ENCODE data around the gene OR2T2. TPM values are rescaled to one million over a fixed set of nuclear protein-coding genes. Genes with fewer than 3 reads are reported as not detected.
A peak's percentile ranks its signal among the peaks of the same experiment; 100 is the strongest.
"Not testable (repeated sequence)": the region's sequence is repeated elsewhere in the genome, so short reads cannot be mapped to it uniquely, and the experiment has no call there.

OR2T2 gene
- total and polyA plus RNA-seq, 7 experiments from 2014 or later: 0.44 TPM; not detected in 6

DNA sequence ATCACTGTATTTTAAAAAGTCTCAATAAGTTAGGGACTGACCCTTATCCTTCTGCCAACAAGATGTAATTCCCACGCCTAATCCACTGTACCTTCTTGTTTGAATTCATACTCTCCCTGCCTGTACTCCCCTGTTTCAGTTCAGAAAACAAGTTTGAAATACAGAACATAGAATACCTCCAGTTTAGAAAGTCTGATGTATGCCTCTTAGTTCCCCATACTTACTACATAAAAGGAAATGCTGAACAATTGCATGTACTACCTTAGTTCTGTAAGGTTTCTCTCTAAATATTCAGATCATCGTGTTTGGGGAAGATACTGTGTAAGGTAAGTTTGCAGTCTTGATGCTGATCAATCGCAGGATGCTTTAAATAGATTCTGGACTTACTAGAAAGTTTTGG lies 9.1 kb upstream of the OR2T2 start:
- intact Hi-C loops (cut with micrococcal nuclease); H3K4me3 ChIP-seq (ENCODE audit: low read length); H3K9me3 ChIP-seq (ENCODE audit: control insufficient read depth in 2 of 3, low read length in 3 of 3); H3K4me3 Mint-ChIP-seq; H3K4me1 Mint-ChIP-seq; H3K9me3 Mint-ChIP-seq; H3K27ac ChIP-seq (ENCODE audit: low read depth, low read length); POLR2A ChIA-PET; ATAC-seq; H3K27me3 ChIP-seq (ENCODE audit: control insufficient read depth in 2 of 2, insufficient read depth in 2 of 2, low read length in 2 of 2); DNase-seq; H3K4me1 ChIP-seq (ENCODE audit: control insufficient read depth in 2 of 2, insufficient read depth in 2 of 2, low read length in 2 of 2); H3K36me3 Mint-ChIP-seq; H3K36me3 ChIP-seq (ENCODE audit: control insufficient read depth in 2 of 3, insufficient read depth in 3 of 3, low read length in 3 of 3); H3K27ac Mint-ChIP-seq; H3K27me3 Mint-ChIP-seq; CTCF ChIA-PET: not testable (repeated sequence)

DNA sequence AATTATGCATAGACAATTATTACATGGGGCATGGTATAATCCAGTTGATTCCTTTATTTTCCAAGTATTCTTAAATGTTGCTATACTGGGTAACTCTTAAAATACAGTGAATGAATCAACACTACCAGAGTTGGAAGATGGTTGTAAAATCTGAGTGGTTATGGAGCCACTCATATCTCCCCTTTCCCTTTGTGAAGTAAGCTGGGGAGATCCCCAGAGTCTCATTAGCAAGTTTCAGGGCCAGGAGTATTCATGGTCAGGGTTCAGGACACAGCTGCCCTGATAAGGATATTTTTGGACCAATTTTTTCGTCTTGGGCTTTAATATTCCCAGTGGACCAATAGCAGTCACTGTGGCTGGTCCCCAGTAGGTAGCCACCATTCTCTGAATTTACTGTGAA lies 6.8 kb upstream of the OR2T2 start:
- H3K9me3 ChIP-seq (ENCODE audit: control insufficient read depth in 2 of 3, low read length in 3 of 3); H3K27me3 ChIP-seq (ENCODE audit: control insufficient read depth in 2 of 2, insufficient read depth in 2 of 2, low read length in 2 of 2); POLR2A ChIA-PET; ATAC-seq; DNase-seq; H3K36me3 Mint-ChIP-seq; H3K27ac Mint-ChIP-seq; H3K4me1 Mint-ChIP-seq; H3K27me3 Mint-ChIP-seq; H3K9me3 Mint-ChIP-seq; H3K36me3 ChIP-seq (ENCODE audit: control insufficient read depth in 2 of 3, insufficient read depth in 3 of 3, low read length in 3 of 3); intact Hi-C loops (cut with micrococcal nuclease); H3K4me3 Mint-ChIP-seq; H3K27ac ChIP-seq (ENCODE audit: low read depth, low read length); CTCF ChIA-PET; H3K4me1 ChIP-seq (ENCODE audit: control insufficient read depth in 2 of 2, insufficient read depth in 2 of 2, low read length in 2 of 2); H3K4me3 ChIP-seq (ENCODE audit: low read length): not testable (repeated sequence)

DNA sequence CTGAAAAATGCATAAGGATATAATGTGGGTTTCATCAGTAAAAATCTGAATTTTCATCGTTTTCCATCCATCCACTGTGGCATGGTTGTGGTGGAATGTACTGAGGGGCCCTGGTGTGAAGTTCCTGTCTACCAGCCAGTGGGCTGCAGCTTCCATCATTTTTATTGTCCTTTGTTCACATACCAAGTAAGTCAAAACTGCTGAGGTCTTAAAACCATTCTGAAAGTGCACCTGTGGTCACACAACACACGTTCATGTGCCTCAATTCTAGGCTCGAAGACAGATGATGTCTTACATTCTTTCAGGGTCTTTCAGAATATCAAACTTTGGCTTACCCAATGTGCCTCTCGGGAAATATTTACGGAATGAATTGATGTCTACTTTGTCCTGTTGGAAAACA lies 6.2 kb upstream of the OR2T2 start:
- H3K36me3 ChIP-seq (ENCODE audit: control insufficient read depth in 2 of 3, insufficient read depth in 3 of 3, low read length in 3 of 3); POLR2A ChIA-PET; H3K4me3 ChIP-seq (ENCODE audit: low read length); H3K4me3 Mint-ChIP-seq; H3K4me1 ChIP-seq (ENCODE audit: control insufficient read depth in 2 of 2, insufficient read depth in 2 of 2, low read length in 2 of 2); H3K27me3 ChIP-seq (ENCODE audit: control insufficient read depth in 2 of 2, insufficient read depth in 2 of 2, low read length in 2 of 2); intact Hi-C loops (cut with micrococcal nuclease); DNase-seq; H3K27ac ChIP-seq (ENCODE audit: low read depth, low read length); CTCF ChIA-PET; H3K36me3 Mint-ChIP-seq; H3K27me3 Mint-ChIP-seq; H3K9me3 ChIP-seq (ENCODE audit: control insufficient read depth in 2 of 3, low read length in 3 of 3); ATAC-seq; H3K9me3 Mint-ChIP-seq; H3K27ac Mint-ChIP-seq; H3K4me1 Mint-ChIP-seq: not testable (repeated sequence)

DNA sequence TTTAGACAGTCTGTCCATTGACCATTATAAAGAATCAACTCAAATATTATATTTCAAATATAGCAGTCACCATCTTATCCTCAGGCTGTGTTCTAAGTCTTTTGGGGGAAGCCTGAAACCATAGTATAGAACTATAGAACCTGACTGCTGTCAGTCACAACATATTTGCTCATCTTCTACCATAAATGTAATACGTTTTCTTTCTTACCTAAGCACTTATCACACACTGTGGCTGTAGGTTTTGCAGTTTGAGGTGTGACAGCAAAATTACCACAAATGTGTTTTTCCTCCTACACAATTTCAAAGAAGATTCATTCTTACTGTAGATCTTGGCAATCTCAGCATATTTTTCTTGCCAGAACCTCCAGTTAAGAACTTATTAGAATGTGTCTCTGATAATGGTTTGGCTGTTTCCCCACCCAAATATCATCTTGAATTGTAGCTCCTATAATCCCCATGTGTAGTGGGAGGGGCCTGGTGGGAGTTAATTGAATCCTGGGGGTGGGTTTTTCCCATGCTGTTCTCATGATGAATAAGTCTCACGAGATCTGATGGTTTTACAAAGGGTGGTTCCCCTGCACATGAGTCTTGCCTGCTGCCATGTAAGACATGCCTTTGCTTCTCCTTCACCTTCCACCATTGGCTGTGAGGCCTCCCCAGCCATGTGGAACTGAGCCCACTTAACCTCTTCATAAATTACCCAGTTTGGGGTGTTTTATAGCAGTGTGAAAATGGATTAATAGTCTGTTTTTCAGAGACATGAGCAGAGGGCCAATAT lies 2.7 kb upstream of the OR2T2 start:
- H3K27ac Mint-ChIP-seq; H3K4me3 ChIP-seq (ENCODE audit: low read length); H3K27me3 ChIP-seq (ENCODE audit: control insufficient read depth in 2 of 2, insufficient read depth in 2 of 2, low read length in 2 of 2); H3K36me3 Mint-ChIP-seq; H3K4me1 Mint-ChIP-seq; H3K4me1 ChIP-seq (ENCODE audit: control insufficient read depth in 2 of 2, insufficient read depth in 2 of 2, low read length in 2 of 2); H3K27ac ChIP-seq (ENCODE audit: low read depth, low read length); H3K36me3 ChIP-seq (ENCODE audit: control insufficient read depth in 2 of 3, insufficient read depth in 3 of 3, low read length in 3 of 3); CTCF ChIA-PET; H3K4me3 Mint-ChIP-seq; DNase-seq; H3K9me3 Mint-ChIP-seq; ATAC-seq; H3K27me3 Mint-ChIP-seq; H3K9me3 ChIP-seq (ENCODE audit: control insufficient read depth in 2 of 3, low read length in 3 of 3); POLR2A ChIA-PET: not testable (repeated sequence)
- intact Hi-C loops (cut with micrococcal nuclease): loop anchor here in 1 of 2 donors (5.0 kb wide), 1 partner anchor 205 kb away; the partner anchor contains the start of gene OR2T35

DNA sequence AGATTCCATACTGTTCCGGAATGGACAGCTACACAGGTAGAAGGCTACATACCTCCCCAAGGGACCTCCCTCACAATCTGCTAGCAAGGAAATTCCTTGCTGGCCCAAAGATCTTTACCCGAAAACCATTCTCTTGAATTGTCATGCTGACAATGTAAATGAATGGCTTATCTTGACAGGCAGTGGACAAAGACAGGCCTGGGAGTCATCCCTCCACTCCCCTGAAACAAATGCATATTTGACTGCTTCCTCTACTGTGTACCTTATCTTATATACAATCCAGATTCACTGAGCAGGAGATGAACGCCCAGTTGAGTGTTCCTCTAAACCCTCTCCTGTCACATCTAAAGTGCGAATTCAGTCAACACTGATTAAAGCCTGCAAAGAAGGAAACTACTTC lies 834 bp upstream of the OR2T2 start:
- H3K4me3 Mint-ChIP-seq; H3K9me3 ChIP-seq (ENCODE audit: control insufficient read depth in 2 of 3, low read length in 3 of 3); H3K36me3 ChIP-seq (ENCODE audit: control insufficient read depth in 2 of 3, insufficient read depth in 3 of 3, low read length in 3 of 3); H3K27me3 Mint-ChIP-seq; H3K4me1 ChIP-seq (ENCODE audit: control insufficient read depth in 2 of 2, insufficient read depth in 2 of 2, low read length in 2 of 2); H3K4me1 Mint-ChIP-seq; POLR2A ChIA-PET; ATAC-seq; H3K9me3 Mint-ChIP-seq; H3K27ac ChIP-seq (ENCODE audit: low read depth, low read length); H3K4me3 ChIP-seq (ENCODE audit: low read length); H3K36me3 Mint-ChIP-seq; H3K27ac Mint-ChIP-seq; DNase-seq; H3K27me3 ChIP-seq (ENCODE audit: control insufficient read depth in 2 of 2, insufficient read depth in 2 of 2, low read length in 2 of 2); CTCF ChIA-PET: not testable (repeated sequence)
- intact Hi-C loops (cut with micrococcal nuclease): loop anchor here in 1 of 2 donors (5.0 kb wide), 1 partner anchor 203 kb away; the partner anchor contains the start of gene OR2T35

DNA sequence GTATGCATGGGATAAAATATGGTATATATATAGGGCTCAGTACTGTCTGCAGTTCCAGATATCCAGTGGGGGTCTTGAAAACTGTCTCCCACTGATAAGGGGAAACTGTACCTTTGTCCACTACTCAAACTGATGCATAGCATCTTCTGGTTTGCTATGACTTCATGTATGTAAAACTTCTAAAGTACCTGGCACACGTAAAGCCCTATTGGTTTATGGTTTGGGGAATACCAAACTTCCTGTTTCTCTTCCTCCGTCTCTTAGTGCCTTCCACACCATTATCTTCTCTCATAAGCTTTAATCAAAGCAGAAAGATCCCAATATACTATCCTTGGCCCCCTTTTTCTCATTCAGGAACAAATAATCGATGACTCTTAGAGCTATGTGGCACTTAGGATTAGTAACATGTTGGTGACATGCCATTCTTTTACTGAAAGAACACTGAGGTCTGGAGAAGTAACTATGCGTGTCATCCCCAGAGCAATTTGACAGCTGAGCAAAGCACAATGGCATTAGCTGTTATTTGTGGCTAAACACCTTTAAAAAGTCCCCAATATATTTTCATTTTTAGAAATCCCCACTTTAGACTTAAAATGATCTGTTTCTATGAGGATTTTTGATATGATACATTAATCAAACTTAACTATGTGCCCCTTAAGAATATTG lies 3.1 kb downstream of the OR2T2 start:
- H3K27ac Mint-ChIP-seq; H3K36me3 Mint-ChIP-seq; DNase-seq; H3K4me3 ChIP-seq (ENCODE audit: low read length); POLR2A ChIA-PET; H3K4me1 ChIP-seq (ENCODE audit: control insufficient read depth in 2 of 2, insufficient read depth in 2 of 2, low read length in 2 of 2); H3K27me3 Mint-ChIP-seq; H3K9me3 ChIP-seq (ENCODE audit: control insufficient read depth in 2 of 3, low read length in 3 of 3); H3K27me3 ChIP-seq (ENCODE audit: control insufficient read depth in 2 of 2, insufficient read depth in 2 of 2, low read length in 2 of 2); H3K27ac ChIP-seq (ENCODE audit: low read depth, low read length); H3K4me1 Mint-ChIP-seq; H3K9me3 Mint-ChIP-seq; CTCF ChIA-PET; intact Hi-C loops (cut with micrococcal nuclease); H3K4me3 Mint-ChIP-seq; H3K36me3 ChIP-seq (ENCODE audit: control insufficient read depth in 2 of 3, insufficient read depth in 3 of 3, low read length in 3 of 3): not testable (repeated sequence)
- peak; percentile 44 for ATAC-seq

DNA sequence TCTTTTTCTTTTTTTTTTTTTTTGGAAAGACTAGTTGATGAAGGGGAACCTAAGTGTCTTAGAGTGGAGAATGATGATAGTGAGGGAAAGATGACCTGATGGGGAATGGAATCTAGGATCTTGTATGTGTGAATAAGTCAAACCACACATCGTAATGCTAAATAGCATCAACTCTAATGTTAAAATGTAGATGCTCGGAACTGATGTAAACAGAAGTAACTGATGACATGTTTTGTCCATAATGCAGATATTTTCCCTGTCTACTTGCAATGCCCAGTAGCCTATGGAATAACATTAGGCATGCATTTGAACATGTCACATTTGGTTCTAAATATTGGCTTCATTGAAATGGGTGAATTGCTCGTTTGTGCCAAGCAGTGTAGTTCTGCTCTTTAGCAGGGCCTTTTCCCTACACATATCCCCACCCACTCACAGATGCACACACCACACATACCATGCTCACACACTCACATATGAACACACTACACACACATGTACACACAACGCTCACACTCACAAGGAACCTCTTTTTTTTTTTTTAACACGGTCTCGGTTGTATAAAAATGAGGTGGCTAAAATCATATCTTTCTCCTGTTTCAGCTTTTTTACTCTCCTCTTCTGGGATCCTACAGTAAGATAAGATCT lies 4.5 kb downstream of the OR2T2 start:
- H3K4me3 ChIP-seq (ENCODE audit: low read length); H3K4me1 Mint-ChIP-seq; H3K27ac ChIP-seq (ENCODE audit: low read depth, low read length); H3K27me3 Mint-ChIP-seq; H3K9me3 ChIP-seq (ENCODE audit: control insufficient read depth in 2 of 3, low read length in 3 of 3); DNase-seq; H3K27ac Mint-ChIP-seq; H3K4me3 Mint-ChIP-seq; H3K27me3 ChIP-seq (ENCODE audit: control insufficient read depth in 2 of 2, insufficient read depth in 2 of 2, low read length in 2 of 2); H3K36me3 Mint-ChIP-seq; CTCF ChIA-PET; intact Hi-C loops (cut with micrococcal nuclease); H3K4me1 ChIP-seq (ENCODE audit: control insufficient read depth in 2 of 2, insufficient read depth in 2 of 2, low read length in 2 of 2); H3K9me3 Mint-ChIP-seq; ATAC-seq; POLR2A ChIA-PET; H3K36me3 ChIP-seq (ENCODE audit: control insufficient read depth in 2 of 3, insufficient read depth in 3 of 3, low read length in 3 of 3): not testable (repeated sequence)
